Activated CD4-positive, CD25-positive, alpha-beta regulatory T cell treated with anti-CD3 and anti-CD28 coated beads, Interleukin-2, amount 50 U/mL, for 24 hours (primary cell): ENCODE results near the gene KRT20.

Experiments used
- ATAC-seq, 2 donors: fragments of 150-1000 bp; cut with Tn5 transposase; one replicate each; pipeline ENCODE4 v1.10.0; 2021; ENCODE audit warnings: mild to moderate bottlenecking in 1 of 2, moderate library complexity in 1 of 2

KRT20 gene

DNA sequence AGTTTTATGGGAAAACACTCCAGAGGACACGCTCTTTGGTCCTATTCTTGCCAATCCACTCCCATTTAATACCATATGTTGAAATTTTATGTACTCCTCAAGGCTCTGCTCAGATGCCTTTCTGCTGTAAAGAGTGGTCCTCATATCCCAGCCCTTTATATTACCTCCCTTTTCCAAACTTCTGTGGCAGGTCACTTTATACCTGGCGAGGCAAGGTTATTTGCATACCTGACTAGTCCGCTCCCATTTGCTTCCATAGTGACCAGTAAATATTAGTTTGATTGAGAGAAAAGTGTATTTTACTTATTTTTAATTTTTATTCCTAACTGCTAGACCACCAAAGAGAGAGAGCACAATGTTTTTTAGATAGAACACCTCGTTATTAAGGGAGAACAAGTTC lies 35.3 kb downstream of the KRT20 start:
- no peak for ATAC-seq

DNA sequence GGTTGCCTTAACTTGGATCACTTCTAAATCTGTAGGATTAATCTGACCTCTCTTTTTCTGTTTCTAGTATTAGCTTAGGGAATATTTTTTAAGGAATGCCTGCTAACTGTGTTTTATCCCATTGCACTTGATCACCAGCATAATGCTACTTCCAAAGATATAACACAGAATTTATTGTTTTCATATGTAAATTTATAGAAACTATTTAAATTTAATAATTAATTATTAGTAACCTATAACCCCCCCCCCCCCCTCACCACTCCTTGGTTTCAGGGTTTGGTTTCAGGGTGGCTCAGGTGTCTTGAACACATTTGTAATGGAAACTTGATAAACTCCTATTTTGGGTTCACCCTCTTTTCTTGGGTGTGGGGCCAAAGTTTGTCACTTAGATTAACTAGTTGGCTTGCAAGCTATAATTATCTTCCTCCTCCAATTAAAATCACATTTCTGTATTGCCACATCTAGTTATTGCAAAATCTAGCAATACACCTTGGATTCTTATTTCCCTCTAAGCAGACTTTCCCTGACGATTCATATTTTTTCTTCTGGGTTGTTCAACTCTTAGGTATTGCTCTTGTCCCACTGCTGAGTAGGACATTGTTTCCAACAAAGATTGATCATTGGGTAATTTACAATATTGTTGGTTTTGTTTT lies 36.3 kb downstream of the KRT20 start:
- no peak for ATAC-seq

DNA sequence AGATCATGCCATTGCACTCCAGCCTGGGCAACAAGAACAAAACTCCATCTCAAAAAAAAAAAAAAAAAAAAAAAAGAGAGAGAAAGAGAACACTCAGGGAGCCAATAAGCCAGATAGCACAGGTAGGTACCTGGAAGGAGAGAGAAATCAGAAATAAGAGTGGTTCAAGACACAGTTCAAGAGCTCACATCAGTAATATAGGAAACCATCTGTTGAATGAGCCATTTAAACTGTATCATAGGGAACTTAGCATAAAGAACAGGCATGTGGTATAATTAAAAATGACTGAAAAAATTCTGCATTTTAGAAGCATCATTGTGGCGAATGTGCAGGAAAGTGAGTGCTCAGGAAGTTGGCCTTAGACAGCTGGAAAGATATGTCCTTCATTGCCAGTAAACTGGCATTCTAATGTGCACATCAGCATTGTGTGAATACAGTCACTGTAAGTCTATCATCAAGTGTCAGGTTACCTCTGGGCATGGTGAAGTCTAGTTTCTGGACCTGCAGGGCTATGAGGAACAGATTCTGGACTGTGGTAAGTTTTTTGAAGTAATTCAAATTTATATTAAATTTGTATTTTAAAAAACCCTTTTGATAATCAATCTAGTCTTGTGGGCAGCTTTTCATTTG lies 38.4 kb downstream of the KRT20 start:
- ATAC-seq, result no peak

DNA sequence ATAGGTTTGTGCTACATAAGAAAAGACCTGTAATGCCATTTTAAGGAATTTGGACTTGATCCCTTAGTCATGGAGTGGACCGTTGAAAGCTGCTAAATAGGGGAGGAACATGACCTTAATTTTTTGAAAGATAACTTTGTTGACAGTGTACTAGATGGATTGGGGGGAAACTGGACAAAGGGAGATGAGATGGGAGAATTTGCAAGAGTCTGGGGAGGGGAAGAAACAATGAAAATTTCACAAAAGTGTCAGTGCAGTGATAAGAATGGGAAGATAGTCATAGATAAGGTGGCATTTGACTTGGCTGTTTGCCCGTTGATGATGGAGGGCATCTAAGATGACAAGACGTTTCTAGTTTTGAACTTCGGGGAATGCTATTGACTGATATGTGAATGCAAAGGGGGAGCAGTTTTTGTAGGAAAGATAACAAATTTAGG lies 40.4 kb downstream of the KRT20 start:
- ATAC-seq, result no peak

DNA sequence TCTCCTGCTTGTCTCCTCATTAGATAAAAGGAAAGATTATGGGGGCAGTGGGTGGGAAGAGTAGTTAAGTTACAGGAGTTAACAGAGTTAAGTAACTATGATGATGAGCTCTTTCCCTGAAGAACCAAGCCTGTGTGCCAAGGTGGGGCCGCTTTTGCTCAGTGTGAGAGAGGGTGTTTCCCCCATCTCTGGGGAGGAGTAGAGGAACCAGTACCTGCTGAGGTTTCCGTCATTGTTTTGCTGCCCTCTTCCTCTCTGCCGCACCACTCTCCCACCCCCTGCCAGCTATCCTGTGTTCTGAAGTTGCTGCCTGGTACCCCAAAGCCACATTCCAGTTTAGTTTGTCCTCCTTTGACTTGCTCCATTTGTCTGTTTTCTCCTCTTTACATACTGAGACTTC lies 41.8 kb downstream of the KRT20 start:
- ATAC-seq, result no peak

DNA sequence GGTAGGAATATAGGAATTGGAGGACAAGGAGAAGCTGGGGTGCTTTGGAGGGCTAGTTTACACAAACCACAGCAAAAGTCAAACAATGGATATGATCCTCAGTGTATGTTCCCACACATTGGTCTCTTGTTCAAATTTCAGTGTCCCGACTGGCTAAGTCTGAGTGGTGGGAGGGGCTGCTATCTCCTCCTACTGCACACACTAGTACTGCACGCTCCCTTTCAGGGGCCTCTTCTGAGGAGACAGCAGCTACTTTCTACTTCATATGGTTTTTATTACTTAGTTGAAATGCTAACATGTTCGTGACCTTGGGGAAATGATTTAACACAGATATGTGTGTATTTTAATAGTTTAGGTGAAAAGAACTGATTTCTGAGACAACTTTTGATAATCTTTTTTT lies 43.8 kb downstream of the KRT20 start:
- no peak for ATAC-seq

DNA sequence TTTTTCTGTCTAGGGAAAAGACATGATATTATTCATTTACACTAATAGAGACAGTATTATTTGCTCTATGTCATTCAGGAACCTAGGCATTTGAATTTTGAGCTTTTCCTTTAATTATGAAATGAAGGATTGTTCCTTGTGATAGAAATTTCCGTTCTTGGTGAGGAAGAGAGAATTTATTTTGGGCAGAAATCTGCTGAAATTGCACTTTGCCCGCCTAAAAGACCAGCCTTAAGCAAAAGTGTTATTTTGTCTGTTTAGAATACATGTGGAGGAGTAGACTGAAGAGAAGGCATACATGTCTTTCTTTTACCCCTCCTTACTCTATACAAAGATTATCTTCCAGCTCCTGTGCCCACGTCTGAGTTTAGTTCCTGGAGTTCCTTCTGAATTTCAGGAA lies 45.8 kb downstream of the KRT20 start:
- no peak for ATAC-seq

DNA sequence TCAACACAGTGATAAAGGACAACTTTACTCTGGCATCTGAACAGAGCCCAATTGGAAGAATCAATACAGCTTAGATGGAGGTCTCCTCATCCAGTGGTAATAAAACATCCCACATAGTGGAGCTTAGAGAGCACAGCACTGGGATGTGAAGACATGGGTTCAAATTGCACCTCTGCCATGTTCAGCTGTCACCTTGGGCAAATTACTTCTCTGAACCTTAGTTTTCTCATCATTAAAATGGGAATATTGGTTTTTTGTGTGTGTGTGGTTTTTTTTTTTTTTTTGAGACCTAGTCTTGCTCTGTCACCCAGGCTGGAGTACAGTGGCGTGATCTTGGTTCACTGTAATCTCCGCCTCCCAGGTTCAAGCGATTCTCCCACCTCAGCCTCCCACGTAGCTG lies 49.0 kb downstream of the KRT20 start:
- no peak for ATAC-seq

DNA sequence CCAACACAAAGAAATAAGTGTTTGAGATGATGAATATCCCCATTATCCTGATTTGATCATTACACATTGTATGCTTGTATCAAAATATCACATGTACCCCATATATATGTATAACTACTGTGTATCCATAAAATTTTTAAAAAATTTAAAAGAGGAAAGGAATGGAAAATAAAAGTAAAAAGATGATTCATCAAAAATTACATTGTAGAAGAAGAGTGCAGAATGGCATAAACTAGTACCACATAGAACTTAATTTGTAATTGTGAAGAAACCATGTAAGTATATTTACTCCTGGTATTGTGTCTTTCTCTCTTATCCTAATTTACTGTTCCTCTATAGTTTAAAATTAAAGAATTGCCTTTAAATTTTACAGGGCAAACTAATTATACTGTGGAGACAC lies 51.2 kb downstream of the KRT20 start:
- no peak for ATAC-seq

DNA sequence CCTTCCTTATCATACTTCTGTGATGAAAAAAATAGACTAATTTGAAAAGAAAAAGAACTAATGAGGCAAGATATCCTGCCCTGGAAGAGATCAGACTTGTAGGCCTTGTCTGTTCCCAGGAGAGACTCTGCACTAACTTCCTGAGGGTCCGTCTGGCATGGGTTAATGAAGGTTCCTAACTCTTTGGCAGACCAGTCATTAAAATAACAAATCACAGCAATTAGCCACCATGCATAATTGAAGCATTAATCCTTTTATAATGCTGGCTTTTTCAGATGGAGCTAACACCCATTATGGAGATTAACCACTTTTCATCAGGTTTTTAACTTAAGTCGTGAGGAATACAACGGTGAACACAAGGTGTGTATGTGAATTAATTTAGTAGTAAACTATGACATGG lies 52.2 kb downstream of the KRT20 start:
- ATAC-seq, result no peak

DNA sequence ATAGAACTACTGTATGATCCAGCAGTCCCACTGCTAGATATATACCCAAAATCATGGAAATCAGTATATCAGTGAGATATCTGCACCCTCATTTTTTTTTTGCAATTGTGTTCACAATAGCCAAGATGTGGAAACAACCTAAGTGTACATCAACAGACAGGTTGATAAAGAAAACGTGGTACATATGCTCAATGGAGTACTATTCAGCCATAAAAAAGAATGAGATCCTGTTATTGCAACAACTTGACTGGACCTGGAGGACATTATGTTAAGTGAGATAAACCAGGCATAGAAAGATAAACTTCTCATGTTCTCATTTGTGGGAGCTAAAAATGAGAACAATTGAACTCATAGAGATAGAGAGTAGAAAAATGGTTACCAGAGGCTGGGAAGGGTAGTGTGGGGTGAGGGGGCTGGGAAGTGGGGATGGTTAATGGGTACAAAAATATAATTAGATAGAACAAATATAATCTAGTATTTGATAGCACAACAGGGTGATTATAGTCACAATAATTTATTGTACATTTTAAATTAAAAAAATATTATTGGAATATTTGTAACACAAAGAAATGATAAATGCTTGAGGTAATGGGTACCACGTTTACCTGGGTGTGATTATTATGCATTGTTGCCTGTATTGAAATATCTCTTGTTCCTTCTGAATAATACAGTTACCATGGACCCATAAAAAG lies 54.8 kb downstream of the KRT20 start:
- ATAC-seq, result no peak

DNA sequence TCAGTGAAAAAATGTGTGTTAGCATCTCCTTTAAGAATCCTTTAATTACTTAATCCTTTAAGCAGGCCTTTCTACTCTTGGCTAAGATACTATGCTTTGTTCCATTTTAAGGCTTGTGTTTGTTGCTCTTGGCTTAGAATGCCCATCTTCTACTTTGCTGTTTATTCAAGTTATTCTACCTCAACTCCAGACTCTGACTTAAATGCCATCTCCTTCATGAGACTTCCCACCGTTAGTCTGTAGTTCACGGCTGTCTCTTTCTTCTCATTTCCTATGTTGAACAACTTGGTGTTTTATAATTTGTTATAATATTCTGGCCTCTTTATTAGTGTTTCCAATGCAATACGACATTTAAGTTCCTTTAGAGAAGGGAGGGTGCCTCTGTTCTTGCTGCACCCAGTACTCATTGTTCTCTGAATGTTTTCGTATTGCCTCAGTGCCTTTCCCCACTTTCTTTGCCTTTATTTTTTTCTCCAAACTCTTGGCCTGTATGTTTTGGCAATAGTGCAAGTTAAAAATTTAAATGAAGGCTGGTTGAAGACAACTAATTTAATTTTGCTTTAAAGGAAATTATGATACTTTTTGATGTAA lies 56.5 kb downstream of the KRT20 start:
- no peak for ATAC-seq

DNA sequence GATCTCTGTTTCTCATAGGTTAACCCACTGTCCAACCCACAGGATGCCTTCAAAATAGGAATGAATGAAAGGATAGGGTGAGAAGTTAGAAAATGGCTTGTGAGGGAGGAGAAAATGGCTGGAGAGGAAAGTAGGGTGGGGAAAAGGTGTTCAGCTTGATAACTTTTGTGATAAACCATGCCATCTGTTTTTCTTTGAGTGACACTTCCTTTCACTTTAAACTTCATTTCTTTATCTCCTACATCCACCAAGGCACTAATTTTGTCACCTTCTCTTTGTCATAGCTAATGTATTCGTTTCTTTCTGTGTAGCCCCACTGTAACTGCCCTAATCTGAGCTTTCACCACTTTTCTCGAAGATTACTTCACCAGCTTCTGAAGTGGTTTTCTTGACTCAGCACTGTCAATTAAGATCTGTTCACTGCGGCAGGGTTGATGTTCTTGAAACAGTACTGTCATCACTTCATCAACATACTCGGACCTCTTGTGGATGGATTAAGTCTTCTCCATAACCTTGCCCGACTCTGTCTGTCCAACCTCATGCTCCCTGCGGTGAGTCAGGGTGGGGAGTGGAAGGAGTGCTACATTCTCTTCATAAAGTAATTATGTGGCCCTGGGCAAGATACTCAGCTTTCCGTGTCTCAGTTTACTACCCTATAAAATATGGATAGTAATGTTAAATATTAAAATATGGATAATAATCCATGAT lies 57.1 kb downstream of the KRT20 start:
- ATAC-seq, result peak; percentile 63 to 85
